NCI-H2107 (cell line): ENCODE measurements around the gene STX10.
"Not testable (repeated sequence)": the region's sequence is repeated elsewhere in the genome, so short reads cannot be mapped to it uniquely, and the experiment has no call there.

Experiments used
- DNase-seq: peaks from one replicate; lab custom pipeline; 2025; lab: John Stamatoyannopoulos, UW

STX10 gene

DNA sequence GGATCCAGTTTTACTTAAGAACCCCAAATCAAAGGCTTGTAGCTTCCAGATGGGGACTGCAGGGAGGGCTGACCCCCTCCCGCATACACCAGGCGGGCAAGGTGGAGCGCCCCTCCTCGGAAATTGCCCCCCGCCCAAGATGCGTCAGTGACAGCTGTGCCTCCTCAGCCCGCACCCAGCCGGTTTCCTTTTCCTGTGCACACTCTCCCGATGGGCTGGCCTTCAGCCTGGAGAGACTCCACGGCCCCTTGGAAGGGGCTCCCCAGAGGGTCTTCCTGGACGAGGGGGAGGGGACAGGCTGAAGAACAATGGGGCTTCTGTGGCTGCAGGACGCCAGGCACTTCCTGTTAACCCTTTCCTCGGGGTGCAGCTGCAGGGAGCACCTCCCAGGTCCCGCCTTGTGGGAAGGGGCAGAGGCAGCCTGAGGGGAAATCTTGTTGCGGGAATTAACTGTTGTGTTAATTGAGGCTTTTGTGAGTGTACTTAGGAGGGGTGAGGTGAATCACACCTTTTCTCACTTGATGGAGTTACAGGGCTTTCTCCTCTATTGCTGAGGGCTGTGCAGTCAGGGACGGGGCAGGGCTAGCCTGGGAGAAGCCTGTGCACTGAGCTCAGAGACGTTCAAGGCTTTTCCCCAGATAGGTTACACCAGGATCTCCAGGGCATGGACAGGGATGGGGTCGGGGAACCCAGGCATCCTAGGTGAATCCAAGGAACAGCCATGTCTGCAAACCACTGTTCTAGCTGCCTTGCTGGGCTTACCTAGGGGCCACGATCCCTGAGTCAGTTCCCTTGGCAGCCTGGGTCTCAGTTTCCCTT, 14.4 kb upstream of the STX10 start:
- peak; percentile 16 for DNase-seq

DNA sequence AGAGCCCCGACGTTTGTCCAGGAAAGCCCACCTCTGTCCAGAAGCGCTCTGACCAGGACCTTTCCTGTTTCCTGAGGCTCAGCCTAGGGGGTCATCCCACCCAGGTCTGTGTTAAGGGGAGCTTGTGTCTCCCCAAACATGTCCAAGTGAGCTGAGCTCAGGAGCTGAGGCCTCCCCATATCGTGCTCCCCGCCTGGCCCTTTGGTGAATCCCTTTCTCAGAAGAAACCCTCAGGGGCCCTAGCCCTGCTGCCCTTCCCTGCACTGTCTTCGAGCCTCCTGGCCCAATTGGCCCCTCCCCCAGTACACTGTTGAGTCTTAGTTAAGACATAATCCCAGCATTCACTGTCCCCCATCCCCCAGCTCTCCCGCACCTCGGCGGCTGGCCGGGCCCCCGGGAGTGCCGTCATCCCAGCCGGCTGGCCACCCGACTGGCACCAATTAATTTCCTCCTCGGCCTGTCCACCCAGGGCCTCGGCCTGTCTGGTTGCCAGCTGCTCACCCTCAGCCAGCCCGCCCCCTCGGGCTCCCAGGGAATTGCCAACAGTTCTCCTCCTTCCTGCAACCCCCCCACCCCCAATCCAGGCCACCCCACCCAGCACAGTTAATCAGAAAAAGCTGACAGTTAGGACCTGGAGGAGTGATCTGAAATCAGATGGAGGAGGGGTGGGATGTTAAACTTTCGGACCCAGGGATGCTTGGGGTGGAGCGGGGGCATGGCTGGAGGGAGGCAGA, 13.6 kb upstream of the STX10 start:
- no peak for DNase-seq

DNA sequence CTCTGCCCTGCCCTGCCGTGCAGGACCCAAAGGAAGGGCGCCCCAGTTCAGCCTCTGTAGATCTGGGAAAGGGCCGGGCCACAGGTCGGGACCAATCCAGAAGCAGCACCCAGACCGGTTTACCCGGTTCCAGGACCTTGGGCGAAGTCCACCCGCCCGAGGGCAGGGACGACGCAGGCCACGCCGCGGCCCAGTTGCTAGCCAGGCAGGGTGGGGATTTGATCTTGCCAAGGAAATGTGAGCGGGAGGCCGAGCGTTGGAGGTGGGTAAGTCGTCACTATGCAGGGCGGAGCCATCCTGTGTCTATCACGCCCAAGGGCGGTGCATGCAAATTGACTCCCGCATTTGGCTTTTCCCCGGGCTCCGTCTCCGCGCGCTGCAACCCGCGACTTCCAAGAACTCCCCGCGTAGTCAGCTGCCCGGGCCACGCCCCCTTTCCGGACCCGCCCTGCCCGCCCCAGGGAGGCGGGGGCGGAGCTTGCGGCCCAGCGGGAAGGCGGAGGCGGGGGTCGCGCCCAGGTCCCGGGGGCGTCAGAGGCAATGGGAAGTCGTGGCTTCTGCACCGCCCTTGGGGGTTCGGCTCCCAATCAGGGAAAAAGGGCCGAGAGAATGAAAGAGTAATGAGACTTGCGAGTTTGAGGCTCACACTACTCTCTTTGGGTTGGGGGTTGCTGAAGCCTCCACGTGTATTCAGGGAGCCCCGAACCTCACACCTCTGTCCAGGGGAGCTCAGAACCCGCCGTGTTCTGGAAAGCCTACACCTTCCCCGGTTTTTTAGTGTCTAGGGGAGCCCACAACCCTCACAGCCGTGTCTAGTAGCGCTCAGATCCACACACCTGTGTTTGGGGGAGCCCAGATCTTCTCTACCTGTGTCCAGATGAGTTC, 12.8 kb upstream of the STX10 start:
- DNase-seq, result peak; percentile 77

- DNase-seq, result no peak
Observed at GRCh38 chr19:13160557-13160956, 10.4 kb upstream of the STX10 start.

- DNase-seq, result no peak
Observed at GRCh38 chr19:13159713-13160112, 9.5 kb upstream of the STX10 start.

DNA sequence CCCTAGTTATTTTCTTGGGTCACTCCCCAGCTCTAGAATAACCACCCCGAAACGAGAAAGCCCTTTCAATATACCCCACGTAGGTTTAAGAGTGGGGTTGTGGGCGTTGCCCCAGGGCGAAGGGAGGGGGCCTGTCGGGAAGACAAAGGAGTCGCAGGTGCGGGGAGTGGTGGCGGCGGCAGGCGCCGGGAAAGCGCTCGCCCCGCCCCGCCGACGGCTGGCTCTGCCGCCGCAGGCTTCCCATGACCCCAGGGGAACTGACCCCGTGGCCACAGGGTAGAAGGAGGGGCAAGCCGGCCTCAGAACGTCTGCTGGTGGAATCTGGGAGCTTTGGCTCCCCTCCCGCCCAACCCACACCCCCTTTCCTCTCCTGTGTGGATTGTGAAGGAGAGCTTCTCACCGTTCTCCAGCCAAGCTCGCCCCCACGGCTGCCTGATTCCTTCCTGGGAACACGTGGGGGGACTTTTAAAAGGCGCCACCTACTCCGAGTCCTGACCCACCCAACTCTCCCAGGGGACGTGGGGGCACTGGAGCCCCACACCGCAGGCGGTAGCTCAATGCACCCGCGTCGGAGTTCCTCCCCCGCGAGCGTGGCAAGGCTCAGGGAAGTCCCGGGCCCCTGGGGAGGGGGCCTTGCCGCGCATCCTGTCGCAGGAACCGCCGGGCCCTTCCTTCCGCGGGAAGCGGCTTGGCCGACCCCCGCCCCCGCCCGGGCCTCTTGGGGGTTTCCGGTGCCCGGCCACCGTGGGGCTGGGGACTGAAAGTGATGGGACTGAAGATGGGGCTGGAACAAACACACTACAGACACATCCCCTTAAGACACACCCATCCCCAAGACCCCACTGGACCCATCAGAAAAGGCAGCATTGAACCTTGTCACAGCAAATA, 5.5 kb upstream of the STX10 start:
- peak; percentile 52 for DNase-seq

DNA sequence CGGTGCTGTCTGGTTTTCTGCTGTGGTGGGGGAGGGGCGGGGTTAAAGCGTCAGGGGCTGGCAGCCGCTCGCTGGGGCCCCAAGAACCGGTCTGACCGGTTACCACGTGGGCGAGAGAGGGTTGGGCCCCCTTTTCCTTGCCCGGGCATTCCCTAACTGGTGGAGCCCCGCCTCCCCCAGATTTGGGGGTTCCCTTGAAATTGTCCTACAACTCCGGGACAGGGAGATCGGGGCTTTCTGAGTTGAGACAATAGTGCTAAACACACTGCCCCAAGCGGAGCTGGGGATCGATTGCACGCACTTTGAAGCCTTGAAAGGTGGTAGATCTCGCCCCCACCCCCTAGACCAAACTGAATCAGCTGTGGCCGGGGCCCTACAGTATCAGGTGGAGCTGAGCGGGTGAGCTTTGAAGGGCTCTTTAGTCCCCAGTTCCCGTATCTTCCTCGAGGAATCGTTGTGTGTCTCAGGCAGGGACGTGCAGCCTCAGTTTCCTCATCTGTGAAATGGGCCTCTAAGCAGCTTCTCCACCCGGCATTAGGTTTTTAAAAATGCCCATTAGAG, 4.8 kb upstream of the STX10 start:
- DNase-seq, result peak; percentile 60

DNA sequence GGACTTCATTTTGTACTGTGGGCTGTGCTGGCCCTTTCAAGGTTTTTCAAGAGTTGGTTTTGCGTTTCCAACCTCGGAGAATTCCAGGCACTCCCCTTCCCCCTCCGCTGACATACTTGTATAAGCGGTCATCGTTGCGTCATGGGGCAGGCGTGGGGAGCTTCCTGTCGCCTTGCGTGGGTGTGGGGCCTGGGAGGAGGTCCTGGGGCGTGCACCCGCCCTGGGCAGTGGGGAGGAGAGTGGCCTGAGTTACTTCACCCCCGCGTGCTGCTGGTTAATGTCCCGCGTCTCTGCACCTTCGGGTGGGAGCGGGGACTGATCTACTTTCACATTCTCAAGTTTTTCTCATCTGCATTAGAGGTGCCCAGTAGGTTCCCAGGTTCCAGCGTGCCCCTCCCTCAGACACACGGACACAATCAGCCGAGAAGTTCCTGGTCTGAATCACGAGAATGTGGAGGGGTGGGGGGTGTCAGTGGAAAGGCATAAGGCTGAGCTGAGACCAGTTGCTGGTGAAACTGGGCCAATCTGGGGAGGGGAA, 4.1 kb upstream of the STX10 start:
- DNase-seq, result no peak

- DNase-seq, result no peak
Observed at GRCh38 chr19:13153569-13154240, 3.5 kb upstream of the STX10 start.

DNA sequence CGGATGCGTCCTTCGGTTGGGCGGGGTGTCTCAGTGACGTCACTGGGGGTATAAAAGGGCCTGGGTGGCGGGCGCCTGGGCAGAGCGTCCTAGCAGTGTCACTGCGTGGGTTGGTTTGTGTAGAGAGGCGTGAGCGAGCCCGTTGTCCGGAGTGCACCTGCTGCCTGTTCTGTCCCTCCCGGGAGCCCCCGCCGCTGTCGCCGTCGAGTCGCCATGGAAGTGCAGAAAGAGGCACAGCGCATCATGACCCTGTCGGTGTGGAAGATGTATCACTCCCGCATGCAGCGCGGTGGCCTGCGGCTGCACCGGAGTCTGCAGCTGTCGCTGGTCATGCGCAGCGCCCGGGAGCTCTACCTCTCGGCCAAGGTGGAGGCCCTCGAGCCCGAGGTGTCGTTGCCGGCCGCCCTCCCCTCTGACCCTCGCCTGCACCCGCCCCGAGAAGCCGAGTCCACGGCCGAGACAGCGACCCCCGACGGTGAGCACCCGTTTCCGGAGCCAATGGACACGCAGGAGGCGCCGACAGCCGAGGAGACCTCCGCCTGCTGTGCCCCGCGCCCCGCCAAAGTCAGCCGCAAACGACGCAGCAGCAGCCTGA, 2.9 kb upstream of the STX10 start:
- DNase-seq, result peak; percentile 88

- no peak for DNase-seq
Observed at GRCh38 chr19:13152356-13152973, 2.3 kb upstream of the STX10 start.

- DNase-seq, result peak; percentile 93
Observed at GRCh38 chr19:13151605-13152355, 1.6 kb upstream of the STX10 start.

GRCh38 chr19:13150931-13151604, 893 bp upstream of the STX10 start:
- DNase-seq, result no peak

DNA sequence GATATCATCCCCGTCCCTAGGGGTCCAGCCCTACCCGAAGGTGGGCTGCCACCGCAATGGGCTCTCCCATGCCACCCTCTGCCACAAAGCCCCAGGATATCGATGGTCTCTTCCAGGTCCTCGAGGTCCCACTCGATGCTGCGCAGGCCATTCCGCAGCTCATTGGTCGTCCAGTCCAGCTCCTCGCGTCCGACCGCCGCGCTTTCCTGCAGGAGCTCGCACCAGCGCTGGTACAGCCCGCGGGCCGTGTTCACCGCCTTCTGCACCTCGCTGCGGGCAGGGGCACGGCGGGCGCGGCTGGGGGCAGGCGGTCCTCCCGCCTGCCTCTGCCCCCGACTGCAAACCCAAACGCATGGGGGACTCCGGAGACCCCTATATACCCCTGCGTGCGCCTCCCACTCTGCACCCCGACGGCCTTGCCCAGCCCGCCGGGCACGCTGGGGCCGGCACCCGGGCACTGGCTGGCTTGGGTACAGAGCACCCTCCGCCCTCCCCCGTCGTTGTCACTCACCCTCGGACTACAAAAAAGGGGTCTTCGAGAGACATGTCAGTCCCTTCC, 468 bp downstream of the STX10 start:
- DNase-seq, result no peak

GRCh38 chr19:13149173-13149627, 975 bp downstream of the STX10 start:
- DNase-seq, result not testable (repeated sequence)

DNA sequence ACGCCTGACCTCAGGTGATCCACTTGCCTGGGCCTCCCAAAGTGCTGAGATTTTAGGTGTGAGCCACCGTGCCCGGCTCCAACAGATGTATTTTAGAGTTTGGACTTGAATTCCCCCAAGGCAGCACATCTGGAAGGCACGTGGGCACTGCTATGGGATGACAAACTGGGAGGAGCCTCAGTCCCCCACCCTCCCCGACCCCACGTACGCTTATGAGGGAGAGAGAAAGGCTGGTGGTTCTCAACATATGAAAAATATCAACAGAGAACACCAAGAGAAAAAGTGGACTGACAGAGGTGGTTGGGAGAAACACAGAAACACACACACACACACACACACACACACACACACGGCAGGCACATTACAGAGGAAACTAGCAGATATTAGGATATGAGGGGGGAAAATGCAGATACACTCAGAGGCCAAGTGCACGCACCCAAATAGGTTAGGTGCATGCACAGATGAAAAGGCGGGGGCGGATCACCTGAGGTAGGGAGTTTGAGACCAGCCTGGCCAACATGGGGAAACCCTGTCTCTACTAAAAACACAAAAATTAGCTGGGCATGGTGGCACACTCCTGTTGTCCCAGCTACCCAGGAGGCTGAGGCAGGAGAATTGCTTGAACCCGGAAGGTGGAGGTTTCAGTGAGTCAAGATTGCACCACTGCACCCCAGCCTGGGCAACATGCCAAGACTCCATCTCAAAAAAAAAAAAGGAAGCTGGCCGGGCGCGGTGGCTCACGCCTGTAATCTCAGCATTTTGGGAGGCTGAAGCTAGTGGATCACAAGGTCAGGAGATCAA, 3.2 kb downstream of the STX10 start:
- no peak for DNase-seq
